GM19328 (cell line): ENCODE measurements around the gene SAA2.
"Not testable (repeated sequence)": the region's sequence is repeated elsewhere in the genome, so short reads cannot be mapped to it uniquely, and the experiment has no call there.

Source experiments
- ATAC-seq: cut with Tn5 transposase; IDR thresholded peaks from one replicate; pipeline ENCODE4 v1.9.1; 2021; ENCODE audit warnings: mild to moderate bottlenecking, moderate library complexity; ENCODE audit not compliant: unreplicated experiment

The SAA2 gene

DNA sequence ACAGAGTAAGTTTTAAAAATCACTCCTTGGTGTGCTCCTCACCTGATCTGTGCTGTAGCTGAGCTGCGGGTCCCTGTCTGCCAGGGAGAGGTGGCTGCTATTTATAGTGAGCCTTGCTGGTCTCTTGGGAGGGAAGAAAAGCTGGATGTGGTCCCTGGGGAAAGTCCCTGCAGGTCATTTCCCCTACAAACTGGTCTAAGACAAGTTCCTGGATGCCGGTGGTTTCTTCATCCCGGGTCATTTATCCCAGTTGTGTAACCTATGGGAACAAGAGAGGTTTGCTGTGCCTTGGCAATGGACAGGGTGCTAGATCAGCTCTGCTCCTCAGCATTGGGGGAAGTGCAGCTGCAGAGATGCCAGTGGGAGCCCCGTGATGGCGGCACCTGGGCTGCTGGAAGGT is at the start of gene SAA2:
TSS of gene SAA2 (minus strand) at position 108 of the 400 bp plus-strand sequence. CDS start 657 bp downstream, outside the sequence.
- ATAC-seq, result no peak

DNA sequence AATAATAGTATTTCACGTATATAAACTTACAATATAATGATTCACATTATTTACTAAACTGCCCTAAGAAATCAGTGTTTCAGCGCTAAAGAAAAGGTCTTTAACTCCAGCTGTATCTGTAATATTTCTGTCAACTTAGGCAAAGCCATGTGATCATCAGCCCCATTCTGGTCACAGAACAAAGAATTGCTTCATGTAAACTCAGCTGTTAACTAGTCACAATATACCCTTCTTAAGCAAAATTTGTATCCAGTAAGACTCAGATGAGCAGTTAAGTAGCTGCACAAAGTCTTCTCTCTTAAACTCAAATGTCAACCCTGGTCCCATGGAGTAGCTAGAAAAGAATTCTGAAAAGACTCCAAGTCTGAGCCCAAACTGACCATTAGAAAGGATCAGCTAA is 46.8 kb upstream of the SAA2 start:
- no peak for ATAC-seq

GRCh38 chr11:18294862-18295261 is 46.4 kb upstream of the SAA2 start:
- no peak for ATAC-seq

DNA sequence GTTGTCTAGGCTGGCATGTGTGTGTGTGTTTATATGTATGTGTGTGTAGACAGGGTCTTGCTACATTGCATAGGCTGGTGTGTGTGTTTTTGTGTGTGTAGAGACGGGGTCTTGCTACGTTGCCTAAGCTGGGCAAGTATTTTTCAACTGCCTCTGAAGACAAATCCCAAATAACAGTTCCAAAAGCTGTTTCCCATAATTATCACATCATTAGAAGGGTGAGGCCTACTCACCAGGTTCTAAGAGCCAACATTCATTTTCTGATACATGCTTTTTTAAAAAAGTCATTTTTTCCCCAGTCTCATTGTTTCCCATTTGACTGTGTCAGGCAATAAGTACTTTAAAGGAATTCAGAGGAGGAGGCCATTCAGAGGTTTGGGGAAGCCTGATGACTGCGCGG is 40.4 kb upstream of the SAA2 start:
- no peak for ATAC-seq

DNA sequence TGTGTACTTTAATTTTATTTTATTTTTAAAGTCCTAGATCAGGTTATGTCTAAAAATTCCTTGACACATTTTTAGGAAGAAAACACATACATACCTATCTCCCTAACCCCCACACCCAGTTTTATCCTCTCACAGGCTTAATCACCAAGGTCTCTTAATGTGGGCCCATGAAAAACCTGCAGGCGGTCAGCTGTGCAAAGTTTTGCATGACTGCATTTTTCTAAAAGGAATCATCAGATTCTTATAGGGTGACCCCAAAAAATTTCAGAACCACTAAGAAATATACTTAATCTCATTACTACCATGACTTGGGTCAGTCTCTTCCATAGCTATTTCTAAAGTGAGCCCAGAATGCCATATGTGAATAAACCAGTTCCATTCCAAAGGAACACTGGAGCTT is 37.4 kb upstream of the SAA2 start:
- ATAC-seq, result no peak

DNA sequence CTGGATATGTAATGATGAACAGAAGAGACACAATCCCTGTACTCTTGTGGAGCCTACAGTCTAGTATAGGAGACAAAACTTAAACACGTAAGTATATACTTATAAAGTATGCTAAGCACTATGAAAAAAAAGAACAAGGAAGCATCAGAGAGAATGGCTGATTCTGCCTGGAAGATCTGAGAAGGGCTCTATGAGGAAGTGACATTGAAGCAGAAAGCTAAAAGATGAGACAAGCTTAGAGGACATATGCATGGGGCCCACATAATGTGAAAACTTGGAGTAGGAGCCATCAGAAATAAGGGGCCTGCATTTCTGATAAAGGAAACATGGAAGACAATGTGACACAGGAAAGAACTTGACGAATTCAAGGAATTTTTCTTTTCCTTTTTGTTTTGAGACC is 34.2 kb upstream of the SAA2 start:
- ATAC-seq, result no peak

DNA sequence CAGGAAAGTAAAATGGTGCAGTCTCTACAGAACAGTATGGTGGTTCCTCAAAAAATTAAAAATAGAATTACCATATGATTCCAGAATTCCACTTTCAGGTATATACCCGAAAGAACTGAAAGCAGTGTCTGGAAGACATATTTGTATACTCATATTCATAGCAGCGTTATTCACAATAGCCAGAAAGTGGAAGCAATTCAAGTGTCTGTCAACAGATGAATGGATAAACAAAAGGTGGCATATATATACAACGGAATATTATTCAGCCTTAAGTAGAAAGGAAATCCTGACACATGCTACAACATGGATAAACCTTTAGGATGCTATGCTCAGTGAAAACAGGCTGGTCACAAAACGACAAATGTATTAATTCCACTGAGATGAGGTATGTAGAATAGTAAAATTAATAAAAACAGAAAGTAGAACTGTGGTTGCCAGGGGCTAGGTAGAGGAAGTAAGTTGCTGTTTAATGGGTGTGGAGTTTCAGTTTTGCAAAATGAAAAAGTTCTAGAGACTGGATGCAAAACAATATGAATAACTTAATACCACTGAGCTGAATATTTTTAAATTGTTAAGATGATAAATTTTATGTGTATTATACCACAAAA is 32.1 kb upstream of the SAA2 start:
- ATAC-seq, result peak; percentile 89

- no peak for ATAC-seq
Observed at GRCh38 chr11:18277565-18278271, 29.2 kb upstream of the SAA2 start.

- no peak for ATAC-seq
Observed at GRCh38 chr11:18271206-18271605, 22.7 kb upstream of the SAA2 start.

GRCh38 chr11:18270102-18270501 is 21.6 kb upstream of the SAA2 start:
- ATAC-seq, result no peak

GRCh38 chr11:18269252-18269651 is 20.8 kb upstream of the SAA2 start:
- ATAC-seq, result not testable (repeated sequence)

DNA sequence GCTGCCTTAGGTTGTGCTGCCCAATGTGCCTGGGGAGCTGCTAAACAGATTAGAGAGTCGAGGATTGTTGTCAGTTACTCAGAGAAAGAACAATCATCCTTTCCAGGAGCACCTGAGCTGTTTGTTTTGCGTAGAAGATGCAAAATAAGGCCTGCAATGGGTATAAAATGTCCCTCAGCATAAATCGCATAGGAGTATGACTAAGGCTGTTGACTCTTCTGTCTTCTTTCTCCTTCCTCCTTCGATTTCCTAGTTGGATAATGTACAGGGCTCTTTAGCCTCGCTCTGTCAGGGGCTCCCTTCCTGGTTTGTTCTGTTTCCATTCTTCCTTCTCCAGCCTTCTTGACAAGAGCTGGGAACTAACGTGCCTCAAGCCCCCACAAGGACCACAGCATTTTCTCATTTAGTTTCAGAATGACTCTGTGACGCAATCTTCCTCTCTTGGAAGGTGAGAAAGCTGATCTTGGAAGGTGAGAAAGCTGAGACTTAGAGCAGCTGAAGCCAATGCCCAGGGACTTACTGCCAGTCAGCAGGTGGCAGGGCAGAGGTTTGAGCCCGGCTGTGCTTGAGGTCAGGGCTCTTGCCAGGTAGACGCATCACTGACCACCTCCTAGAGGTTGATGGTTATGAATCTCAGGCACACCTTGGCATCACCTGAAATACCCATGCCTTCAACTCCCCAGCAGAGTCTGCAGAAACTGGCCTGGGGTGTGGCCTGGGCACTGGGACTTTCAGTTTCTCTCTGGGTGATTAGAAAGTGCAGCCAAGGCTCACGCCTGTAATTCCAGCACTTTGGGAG is 19.1 kb upstream of the SAA2 start:
- ATAC-seq, result peak; percentile 44

DNA sequence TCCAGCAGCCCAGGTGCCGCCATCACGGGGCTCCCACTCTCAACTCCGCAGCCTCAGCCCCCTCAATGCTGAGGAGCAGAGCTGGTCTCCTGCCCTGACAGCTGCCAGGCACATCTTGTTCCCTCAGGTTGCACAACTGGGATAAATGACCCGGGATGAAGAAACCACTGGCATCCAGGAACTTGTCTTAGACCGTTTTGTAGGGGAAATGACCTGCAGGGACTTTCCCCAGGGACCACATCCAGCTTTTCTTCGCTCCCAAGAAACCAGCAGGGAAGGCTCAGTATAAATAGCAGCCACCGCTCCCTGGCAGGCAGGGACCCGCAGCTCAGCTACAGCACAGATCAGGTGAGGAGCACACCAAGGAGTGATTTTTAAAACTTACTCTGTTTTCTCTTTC is 17.5 kb upstream of the SAA2 start, which contains the start of gene SAA1:
TSS of gene SAA1 (plus strand) at position 316 of the 400 bp plus-strand sequence. CDS start 624 bp downstream, outside the sequence.
- ATAC-seq, result no peak

- no peak for ATAC-seq
Observed at GRCh38 chr11:18264677-18265555, 16.4 kb upstream of the SAA2 start.

DNA sequence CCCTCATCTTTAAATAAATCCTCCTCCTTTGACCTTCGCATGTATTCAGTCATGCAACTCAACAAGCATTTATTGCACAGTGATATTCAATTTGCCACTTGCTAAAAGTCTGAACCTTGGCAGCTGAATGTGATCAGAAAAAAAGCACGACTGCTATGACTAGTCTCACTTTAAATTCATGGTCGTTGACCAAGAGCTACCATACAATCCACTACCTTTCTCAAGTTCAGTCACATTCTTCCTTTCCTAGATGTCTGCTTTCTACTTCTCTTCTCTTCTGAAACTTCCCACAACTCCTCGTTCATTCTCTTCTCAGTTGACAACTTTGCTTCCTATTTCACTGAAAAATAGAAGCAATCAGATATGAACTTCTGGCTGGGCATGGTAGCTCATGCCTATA is 15.6 kb upstream of the SAA2 start:
- no peak for ATAC-seq

- not testable (repeated sequence) for ATAC-seq
Observed at GRCh38 chr11:18262681-18263350, 14.3 kb upstream of the SAA2 start.

- no peak for ATAC-seq
Observed at GRCh38 chr11:18261721-18262120, 13.3 kb upstream of the SAA2 start.

- ATAC-seq, result no peak
Observed at GRCh38 chr11:18259259-18259658, 10.8 kb upstream of the SAA2 start.

- no peak for ATAC-seq
Observed at GRCh38 chr11:18254781-18255361, 6.4 kb upstream of the SAA2 start.

GRCh38 chr11:18253778-18254338 is 5.4 kb upstream of the SAA2 start:
- no peak for ATAC-seq
